ENCODE results near the gene FGF8. TPM values are rescaled to one million over a fixed set of nuclear protein-coding genes. Genes with fewer than 3 reads are reported as not detected.

FGF8 gene
- total and polyA plus RNA-seq, 9 of the 15 experiments (the other 6 are each of a cell fraction or from before 2014, with no cell fraction given) = 0.13 to 0.82 (median 0.37) TPM; not detected in 5

DNA sequence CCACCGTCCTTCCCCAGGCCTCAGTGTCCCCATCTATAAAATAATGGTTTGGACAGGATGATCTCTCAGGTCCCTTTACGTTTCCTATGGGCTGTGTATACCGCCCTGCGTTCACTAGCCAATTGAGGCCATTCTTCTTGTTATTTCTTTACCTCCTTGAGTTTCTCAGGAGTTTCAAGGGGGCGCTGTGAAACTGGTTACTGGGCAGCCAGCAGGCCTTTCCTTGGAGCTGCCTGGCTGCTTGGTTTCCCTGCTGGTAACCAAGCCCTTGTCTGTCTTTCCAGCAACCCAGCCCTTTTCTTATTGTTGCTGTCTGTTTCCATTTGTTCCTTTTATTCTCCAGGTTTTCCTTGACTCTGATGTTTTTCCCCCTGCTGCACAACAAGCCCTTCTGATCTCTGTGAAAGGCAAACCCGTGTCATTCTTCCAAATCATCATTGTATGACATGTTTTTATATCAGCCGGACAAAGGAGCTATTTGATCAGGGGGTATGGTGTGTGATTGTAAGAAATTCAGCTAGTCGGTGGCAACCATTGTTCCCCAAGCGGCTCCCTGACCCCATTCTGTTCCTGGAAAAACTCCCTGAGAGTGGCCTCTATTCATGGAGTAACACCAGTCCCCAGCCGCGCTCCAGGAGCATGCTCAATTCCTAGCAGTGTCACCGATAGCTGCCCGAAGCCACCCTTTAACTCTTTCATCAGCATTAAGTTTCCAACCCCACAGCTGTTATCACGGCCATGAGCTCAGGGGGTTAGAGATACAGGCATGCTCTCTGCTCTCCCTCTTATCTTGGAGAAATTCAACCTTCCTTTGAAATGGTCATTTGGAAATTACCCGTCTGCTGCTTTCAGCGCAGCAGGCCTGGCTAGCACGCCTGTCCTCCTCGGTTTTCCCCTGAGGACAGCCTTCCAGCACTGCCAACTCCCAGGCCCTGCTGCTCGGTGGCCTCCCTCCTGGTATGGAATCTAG, 26.6 kb downstream of the FGF8 start (continued):
- TF ChIP-seq, protein P1, sequence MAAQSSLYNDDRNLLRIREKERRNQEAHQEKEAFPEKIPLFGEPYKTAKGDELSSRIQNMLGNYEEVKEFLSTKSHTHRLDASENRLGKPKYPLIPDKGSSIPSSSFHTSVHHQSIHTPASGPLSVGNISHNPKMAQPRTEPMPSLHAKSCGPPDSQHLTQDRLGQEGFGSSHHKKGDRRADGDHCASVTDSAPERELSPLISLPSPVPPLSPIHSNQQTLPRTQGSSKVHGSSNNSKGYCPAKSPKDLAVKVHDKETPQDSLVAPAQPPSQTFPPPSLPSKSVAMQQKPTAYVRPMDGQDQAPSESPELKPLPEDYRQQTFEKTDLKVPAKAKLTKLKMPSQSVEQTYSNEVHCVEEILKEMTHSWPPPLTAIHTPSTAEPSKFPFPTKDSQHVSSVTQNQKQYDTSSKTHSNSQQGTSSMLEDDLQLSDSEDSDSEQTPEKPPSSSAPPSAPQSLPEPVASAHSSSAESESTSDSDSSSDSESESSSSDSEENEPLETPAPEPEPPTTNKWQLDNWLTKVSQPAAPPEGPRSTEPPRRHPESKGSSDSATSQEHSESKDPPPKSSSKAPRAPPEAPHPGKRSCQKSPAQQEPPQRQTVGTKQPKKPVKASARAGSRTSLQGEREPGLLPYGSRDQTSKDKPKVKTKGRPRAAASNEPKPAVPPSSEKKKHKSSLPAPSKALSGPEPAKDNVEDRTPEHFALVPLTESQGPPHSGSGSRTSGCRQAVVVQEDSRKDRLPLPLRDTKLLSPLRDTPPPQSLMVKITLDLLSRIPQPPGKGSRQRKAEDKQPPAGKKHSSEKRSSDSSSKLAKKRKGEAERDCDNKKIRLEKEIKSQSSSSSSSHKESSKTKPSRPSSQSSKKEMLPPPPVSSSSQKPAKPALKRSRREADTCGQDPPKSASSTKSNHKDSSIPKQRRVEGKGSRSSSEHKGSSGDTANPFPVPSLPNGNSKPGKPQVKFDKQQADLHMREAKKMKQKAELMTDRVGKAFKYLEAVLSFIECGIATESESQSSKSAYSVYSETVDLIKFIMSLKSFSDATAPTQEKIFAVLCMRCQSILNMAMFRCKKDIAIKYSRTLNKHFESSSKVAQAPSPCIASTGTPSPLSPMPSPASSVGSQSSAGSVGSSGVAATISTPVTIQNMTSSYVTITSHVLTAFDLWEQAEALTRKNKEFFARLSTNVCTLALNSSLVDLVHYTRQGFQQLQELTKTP (IDR thresholded peaks at IDR 0.05; ENCODE audit: low read depth in 1 of 2, partially characterized antibody in 2 of 2) = no peak
- TF ChIP-seq HEY1 (CRISPR knock-in tag; IDR thresholded peaks at IDR 0.05; ENCODE audit: borderline replicate concordance) (no peak), SMARCA5 (IDR thresholded peaks at IDR 0.05) (no peak), ZKSCAN1 (IDR thresholded peaks at IDR 0.05; ENCODE audit: low read depth, low read length) (no peak), CEBPB (tag; IDR thresholded peaks at IDR 0.05) (peak; percentile 16; the same call in 1 of the 2 replicates), CBFA2T2 (conservative IDR thresholded peaks at IDR 0.05) (peak; percentile 61), POLR2AphosphoS5 (IDR thresholded peaks at IDR 0.05; ENCODE audit: control insufficient read depth, insufficient read depth, low read depth, low read length) (no peak), E2F3 (CRISPR knock-in tag; IDR thresholded peaks at IDR 0.05) (no peak), RFX5 (IDR thresholded peaks at IDR 0.05; ENCODE audit: low read depth, low read length) (no peak), ZNF707 (CRISPR knock-in tag; conservative IDR thresholded peaks at IDR 0.05) (no peak), EGR1 (conservative IDR thresholded peaks at IDR 0.05) (no peak), PPARD (CRISPR knock-in tag; IDR thresholded peaks at IDR 0.05) (no peak), ZNF41 (CRISPR knock-in tag; conservative IDR thresholded peaks at IDR 0.05) (no peak), ZNF75A (CRISPR knock-in tag; IDR thresholded peaks at IDR 0.05) (no peak), CHD1 (IDR thresholded peaks at IDR 0.05; ENCODE audit: low read length) (no peak), HNRNPL (IDR thresholded peaks at IDR 0.05; ENCODE audit: low read depth, low read length) (no peak), KDM4B (IDR thresholded peaks at IDR 0.05; ENCODE audit: borderline replicate concordance in 2 of 2, low read depth in 1 of 2) (no peak)
- TF ChIP-seq, protein P2, sequence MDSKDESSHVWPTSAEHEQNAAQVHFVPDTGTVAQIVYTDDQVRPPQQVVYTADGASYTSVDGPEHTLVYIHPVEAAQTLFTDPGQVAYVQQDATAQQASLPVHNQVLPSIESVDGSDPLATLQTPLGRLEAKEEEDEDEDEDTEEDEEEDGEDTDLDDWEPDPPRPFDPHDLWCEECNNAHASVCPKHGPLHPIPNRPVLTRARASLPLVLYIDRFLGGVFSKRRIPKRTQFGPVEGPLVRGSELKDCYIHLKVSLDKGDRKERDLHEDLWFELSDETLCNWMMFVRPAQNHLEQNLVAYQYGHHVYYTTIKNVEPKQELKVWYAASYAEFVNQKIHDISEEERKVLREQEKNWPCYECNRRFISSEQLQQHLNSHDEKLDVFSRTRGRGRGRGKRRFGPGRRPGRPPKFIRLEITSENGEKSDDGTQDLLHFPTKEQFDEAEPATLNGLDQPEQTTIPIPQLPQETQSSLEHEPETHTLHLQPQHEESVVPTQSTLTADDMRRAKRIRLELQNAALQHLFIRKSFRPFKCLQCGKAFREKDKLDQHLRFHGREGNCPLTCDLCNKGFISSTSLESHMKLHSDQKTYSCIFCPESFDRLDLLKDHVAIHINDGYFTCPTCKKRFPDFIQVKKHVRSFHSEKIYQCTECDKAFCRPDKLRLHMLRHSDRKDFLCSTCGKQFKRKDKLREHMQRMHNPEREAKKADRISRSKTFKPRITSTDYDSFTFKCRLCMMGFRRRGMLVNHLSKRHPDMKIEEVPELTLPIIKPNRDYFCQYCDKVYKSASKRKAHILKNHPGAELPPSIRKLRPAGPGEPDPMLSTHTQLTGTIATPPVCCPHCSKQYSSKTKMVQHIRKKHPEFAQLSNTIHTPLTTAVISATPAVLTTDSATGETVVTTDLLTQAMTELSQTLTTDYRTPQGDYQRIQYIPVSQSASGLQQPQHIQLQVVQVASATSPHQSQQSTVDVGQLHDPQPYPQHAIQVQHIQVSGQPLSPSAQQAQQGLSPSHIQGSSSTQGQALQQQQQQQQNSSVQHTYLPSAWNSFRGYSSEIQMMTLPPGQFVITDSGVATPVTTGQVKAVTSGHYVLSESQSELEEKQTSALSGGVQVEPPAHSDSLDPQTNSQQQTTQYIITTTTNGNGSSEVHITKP (IDR thresholded peaks at IDR 0.05; ENCODE audit: partially characterized antibody) = peak; percentile 56
- TF ChIP-seq, protein P3, sequence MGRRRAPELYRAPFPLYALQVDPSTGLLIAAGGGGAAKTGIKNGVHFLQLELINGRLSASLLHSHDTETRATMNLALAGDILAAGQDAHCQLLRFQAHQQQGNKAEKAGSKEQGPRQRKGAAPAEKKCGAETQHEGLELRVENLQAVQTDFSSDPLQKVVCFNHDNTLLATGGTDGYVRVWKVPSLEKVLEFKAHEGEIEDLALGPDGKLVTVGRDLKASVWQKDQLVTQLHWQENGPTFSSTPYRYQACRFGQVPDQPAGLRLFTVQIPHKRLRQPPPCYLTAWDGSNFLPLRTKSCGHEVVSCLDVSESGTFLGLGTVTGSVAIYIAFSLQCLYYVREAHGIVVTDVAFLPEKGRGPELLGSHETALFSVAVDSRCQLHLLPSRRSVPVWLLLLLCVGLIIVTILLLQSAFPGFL (CRISPR knock-in tag; IDR thresholded peaks at IDR 0.05) = no peak

Measured in K562 (cell line).